Measurements from ENCODE around the gene BOLA3. TPM values are rescaled to one million over a fixed set of nuclear protein-coding genes. Genes with fewer than 3 reads are reported as not detected.

Gene BOLA3
- total RNA-seq, 4 donors from 2014 or later: 17.7 to 72.6 (median 28.0) TPM

GRCh38 chr2:74100254-74101216 is 47.2 kb downstream of the BOLA3 start:
- no peaks in the 10 kb centered on the region for H3K27me3 ChIP-seq
- no peak for TF ChIP-seq POLR2A (IDR thresholded peaks at IDR 0.05)
- no peak for TF ChIP-seq CTCF (IDR thresholded peaks at IDR 0.05)
- no peaks in the 10 kb centered on the region for H3K9me3 ChIP-seq
- no peak overlapping the region for H3K4me3 ChIP-seq
- no peak for DNase-seq
- no peaks in the 10 kb centered on the region for H3K4me1 ChIP-seq
- H3K27ac ChIP-seq: no peak overlapping the region
- peaks cover 0 to 57% (median 0%) of the 10 kb centered on the region in 3 donors for H3K36me3 ChIP-seq

GRCh38 chr2:74099835-74100234 is 47.9 kb downstream of the BOLA3 start:
- H3K4me1 ChIP-seq: no peaks in the 10 kb centered on the region
- no peaks in the 10 kb centered on the region for H3K9me3 ChIP-seq
- DNase-seq: no peak
- no peak overlapping the region for H3K4me3 ChIP-seq
- H3K27me3 ChIP-seq: no peaks in the 10 kb centered on the region
- TF ChIP-seq POLR2A (IDR thresholded peaks at IDR 0.05) (no peak), CTCF (IDR thresholded peaks at IDR 0.05) (no peak)
- H3K27ac ChIP-seq: no peak overlapping the region
- peaks cover 0 to 63% (median 0%) of the 10 kb centered on the region in 3 donors for H3K36me3 ChIP-seq

GRCh38 chr2:74099271-74099670 is 48.4 kb downstream of the BOLA3 start:
- no peaks in the 10 kb centered on the region for H3K27me3 ChIP-seq
- no peak overlapping the region for H3K4me3 ChIP-seq
- H3K36me3 ChIP-seq: peaks cover 0 to 68% (median 0%) of the 10 kb centered on the region in 3 donors
- no peak for TF ChIP-seq POLR2A (IDR thresholded peaks at IDR 0.05)
- TF ChIP-seq CTCF (IDR thresholded peaks at IDR 0.05): no peak
- no peaks in the 10 kb centered on the region for H3K4me1 ChIP-seq
- no peak for DNase-seq
- no peak overlapping the region for H3K27ac ChIP-seq
- H3K9me3 ChIP-seq: no peaks in the 10 kb centered on the region

GRCh38 chr2:74097574-74097973 is 50.1 kb downstream of the BOLA3 start:
- H3K27me3 ChIP-seq: no peaks in the 10 kb centered on the region
- H3K4me1 ChIP-seq: no peaks in the 10 kb centered on the region
- DNase-seq: no peak
- no peak overlapping the region for H3K27ac ChIP-seq
- TF ChIP-seq CTCF (IDR thresholded peaks at IDR 0.05) (no peak), POLR2A (IDR thresholded peaks at IDR 0.05) (no peak)
- H3K9me3 ChIP-seq: no peaks in the 10 kb centered on the region
- no peak overlapping the region for H3K4me3 ChIP-seq
- peaks cover 0 to 72% (median 0%) of the 10 kb centered on the region in 3 donors for H3K36me3 ChIP-seq

GRCh38 chr2:74096052-74096451 is 51.7 kb downstream of the BOLA3 start:
- Histone ChIP-seq H3K36me3 (peaks cover 0 to 74% (median 0%) of the 10 kb centered on the region in 3 donors), H3K4me1 (no peaks in the 10 kb centered on the region), H3K27me3 (no peaks in the 10 kb centered on the region), H3K4me3 (no peak overlapping the region), H3K9me3 (no peaks in the 10 kb centered on the region), H3K27ac (no peak overlapping the region)
- no peak for DNase-seq
- no peak for TF ChIP-seq CTCF (IDR thresholded peaks at IDR 0.05)
- no peak for TF ChIP-seq POLR2A (IDR thresholded peaks at IDR 0.05)
